Lower leg skin (tissue), 3 donors: ENCODE measurements around the gene UPP2.

Experiments
- POLR2A ChIP-seq, 2 donors: fragments of 450-650 bp; IDR thresholded peaks; one replicate each; pipeline ENCODE4 v1.6.1; 2016 to 2017; ENCODE audit warnings: antibody characterized with exemption in 2 of 2, mild to moderate bottlenecking in 1 of 2, moderate library complexity in 1 of 2
- TF ChIP-seq, protein P1 (sequence below), 3 donors: fragments of 450-650 bp; IDR thresholded peaks; one replicate each; pipeline ENCODE4 v1.5.1; 2016; ENCODE audit warnings: antibody characterized with exemption in 3 of 3, mild to moderate bottlenecking in 3 of 3, moderate library complexity in 2 of 3

DNA sequence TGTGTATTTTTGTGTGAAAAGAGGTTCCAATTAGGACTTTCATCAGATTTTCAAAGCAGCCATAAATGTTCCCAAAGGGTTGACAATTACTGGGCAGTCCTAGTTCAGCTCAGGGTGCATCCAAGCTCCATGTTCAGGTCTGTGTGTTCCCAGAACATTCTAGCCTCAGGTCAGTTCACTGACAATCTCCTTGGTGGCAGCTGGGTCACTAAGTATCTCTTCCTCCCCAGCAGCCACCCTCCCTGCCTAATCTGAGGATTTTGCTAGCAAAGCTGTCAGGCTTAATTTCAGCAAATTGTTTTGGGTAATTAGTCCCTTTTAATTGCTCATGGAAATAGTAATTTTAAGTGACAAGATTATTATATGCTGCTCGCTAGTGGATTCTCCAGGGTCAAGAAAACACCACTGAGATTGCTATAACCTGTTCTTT lies 29.8 kb downstream of the UPP2 start:
- no peak for TF ChIP-seq POLR2A (IDR thresholded peaks at IDR 0.05)
- TF ChIP-seq, protein P1, sequence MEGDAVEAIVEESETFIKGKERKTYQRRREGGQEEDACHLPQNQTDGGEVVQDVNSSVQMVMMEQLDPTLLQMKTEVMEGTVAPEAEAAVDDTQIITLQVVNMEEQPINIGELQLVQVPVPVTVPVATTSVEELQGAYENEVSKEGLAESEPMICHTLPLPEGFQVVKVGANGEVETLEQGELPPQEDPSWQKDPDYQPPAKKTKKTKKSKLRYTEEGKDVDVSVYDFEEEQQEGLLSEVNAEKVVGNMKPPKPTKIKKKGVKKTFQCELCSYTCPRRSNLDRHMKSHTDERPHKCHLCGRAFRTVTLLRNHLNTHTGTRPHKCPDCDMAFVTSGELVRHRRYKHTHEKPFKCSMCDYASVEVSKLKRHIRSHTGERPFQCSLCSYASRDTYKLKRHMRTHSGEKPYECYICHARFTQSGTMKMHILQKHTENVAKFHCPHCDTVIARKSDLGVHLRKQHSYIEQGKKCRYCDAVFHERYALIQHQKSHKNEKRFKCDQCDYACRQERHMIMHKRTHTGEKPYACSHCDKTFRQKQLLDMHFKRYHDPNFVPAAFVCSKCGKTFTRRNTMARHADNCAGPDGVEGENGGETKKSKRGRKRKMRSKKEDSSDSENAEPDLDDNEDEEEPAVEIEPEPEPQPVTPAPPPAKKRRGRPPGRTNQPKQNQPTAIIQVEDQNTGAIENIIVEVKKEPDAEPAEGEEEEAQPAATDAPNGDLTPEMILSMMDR (IDR thresholded peaks at IDR 0.05): no peak
